Jurkat, Clone E6-1 (cell line): ENCODE measurements around the gene CADM2.
"Not testable (repeated sequence)": the region's sequence is repeated elsewhere in the genome, so short reads cannot be mapped to it uniquely, and the experiment has no call there.

Source experiments
- DNase-seq: peaks from one replicate; pipeline ENCODE4 v3.0.0-alpha.2; 2011; ENCODE audit warnings: low read depth, low spot score
- H3K4me3 ChIP-seq: 2 replicates; pipeline ENCODE4 v1.5.1; 2011; ENCODE audit warnings: mild to moderate bottlenecking, low read length, control low read depth, moderate library complexity

The CADM2 gene

DNA sequence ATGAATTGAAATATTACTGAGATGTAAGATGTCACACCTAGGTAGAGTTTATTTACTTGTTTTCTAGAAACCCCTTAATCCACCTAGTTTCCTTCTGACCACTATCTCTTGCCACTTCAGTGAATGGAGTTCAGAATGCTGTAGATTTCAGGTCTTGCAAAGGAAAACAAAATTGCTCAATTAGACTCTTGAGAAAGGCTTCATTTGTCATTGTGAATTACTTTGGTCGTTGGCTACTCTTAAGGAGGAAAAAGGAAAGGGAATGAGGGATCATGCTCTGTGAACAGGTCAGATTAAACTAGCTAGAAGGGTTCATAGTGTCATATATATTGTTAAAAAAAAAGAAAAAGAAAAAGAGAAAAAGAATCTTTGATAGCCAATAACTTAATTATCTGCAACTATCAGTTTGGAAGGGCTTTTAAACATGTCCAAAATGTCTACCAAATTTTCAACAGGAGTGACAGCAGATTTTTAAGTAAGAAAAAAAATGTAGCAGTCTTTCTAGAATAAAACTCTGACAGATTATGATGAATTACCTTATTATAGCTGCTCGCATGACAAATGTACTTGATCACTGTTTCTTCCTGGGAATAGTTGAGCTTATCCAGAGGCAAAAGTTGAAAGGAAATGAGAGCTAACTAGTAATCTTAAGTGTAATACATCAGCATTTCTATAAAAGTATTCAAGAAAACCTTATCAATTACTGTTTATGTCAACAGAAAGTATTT, 543.5 kb downstream of the CADM2 start:
- no peak overlapping the region for H3K4me3 ChIP-seq
- no peak for DNase-seq

DNA sequence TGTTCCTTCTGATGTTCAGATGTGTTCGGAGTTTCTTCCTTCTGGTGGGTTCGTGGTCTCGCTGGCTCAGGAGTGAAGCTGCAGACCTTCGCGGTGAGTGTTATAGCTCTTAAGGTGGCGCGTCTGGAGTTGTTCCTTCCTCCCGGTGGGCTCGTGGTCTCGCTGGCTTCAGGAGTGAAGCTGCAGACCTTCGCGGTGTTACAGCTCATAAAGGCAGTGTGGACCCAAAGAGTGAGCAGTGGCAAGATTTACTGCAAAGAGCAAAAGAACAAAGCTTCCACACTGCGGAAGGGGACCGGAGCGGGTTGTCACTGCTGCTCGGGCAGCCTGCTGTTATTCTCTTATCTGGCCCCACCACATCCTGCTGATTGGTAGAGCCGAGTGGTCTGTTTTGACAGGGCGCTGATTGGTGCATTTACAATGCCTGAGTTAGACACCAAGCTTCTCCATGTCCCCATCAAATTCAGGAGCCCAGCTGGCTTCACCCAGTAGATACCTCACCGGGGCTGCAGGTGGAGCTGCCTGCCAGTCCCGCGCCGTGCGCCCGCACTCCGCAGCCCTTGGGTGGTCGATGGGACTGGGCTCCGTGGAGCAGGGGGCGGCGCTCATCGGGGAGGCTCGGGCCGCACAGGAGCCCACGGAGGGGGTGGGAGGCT, 545.5 kb downstream of the CADM2 start:
- peak overlapping the region; percentile 45 for H3K4me3 ChIP-seq
- DNase-seq = peak; percentile 70

DNA sequence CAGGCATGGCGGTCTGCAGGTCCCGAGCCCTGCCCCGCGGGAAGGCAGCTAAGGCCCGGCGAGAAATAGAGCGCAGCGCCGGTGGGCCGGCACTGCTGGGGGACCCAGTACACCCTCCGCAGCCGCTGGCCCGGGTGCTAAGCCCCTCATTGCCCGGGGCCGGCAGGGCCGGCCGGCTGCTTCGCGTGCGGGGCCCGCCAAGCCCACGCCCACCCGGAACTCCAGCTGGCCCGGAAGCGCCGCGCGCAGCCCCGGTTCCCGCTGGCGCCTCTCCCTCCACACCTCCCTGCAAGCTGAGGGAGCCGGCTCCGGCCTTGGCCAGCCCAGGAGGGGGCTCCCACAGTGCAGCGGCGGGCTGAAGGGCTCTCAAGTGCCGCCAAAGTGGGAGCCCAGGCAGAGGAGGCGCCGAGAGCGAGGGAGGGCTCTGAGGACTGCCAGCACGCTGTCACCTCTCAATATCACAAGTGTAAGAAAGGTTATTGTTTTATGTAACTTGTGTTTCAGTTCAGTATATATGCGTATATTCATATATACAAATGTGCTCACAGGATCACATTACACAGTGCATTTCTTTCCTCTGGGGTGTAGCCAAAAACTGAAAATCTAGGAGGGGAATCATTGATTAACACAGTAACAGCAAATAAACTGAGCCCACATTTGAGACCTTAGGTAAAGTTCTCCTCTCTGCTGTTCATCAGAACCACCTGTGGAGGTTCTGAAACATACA, 546.2 kb downstream of the CADM2 start:
- not testable (repeated sequence) for DNase-seq
- peak overlapping the region; percentile 55 for H3K4me3 ChIP-seq

DNA sequence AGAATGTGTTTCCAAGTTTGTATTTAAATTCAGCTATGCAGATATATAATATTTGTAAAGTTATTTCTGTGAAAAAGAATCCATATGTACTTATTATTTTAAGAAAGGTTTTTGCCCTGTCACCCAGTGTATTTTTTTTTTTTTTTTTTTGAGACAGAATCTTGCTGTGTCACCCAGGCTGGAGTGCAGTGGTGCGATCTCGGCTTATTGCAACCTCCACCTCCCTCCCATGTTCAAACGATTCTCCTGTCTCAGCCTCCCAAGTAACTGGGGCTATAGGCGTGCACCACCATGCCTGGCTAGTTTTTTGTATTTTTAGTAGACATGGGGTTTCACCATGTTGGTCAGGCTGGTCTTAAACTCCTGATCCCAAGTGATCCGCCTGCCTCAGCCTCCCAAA, 548.3 kb downstream of the CADM2 start:
- not testable (repeated sequence) for H3K4me3 ChIP-seq, DNase-seq

DNA sequence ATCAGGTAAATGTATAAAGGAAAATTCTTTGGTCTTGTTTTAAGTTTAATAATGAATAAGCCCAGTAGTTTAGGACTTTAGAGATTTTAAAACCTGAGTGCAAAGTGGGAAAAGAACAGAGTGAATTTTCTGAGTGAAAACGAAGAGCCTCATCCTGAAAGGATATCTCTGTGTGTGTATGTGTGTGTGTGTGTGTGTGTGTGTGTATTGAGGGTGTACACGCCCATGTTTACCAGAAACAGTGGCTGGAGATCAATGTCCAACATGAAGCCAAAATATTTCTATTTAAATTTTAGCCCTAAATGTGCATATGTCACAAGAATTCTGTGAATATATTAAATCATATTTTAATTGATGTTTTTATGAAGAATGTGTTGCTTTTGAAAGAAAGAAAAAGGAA, 549.9 kb downstream of the CADM2 start:
- no peak for DNase-seq
- H3K4me3 ChIP-seq = no peak overlapping the region

DNA sequence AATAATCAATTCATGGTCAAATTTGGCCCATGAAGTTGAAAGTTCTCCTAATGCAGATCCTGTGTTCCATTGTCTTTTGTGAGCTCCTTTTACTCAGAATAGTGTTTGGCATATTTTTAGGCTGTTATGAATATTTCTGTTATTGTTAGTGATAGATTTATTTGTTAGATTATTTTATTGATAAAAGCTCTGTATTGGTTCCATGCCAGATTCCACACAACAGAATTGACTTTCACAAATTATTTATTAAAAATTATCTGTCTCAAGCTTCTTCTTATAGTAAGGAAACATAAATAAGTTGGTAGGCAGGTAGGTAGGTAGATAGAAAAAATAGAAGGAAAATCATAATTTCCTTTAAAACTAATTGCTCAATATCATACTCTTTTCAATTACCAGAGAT, 557.4 kb downstream of the CADM2 start:
- H3K4me3 ChIP-seq = no peak overlapping the region
- DNase-seq = no peak

DNA sequence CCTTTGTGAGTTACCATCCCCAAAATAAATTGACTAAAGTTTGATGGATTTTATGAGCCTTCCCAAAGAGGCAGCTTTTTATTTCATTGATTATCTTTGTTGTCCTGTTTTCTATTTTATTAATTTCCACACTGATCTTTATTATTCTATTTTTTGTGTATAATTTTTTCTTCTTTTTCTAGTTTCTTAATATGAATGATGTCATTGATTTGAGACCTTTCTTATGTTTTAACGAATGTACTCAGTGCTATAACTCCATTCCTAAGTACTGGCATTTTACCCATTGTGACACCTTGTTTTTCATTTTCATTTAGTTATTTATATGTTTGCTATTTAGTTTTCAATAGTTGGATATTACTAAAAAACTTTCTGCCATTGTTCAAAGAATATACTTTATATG, 565.3 kb downstream of the CADM2 start:
- DNase-seq = no peak
- no peak overlapping the region for H3K4me3 ChIP-seq

DNA sequence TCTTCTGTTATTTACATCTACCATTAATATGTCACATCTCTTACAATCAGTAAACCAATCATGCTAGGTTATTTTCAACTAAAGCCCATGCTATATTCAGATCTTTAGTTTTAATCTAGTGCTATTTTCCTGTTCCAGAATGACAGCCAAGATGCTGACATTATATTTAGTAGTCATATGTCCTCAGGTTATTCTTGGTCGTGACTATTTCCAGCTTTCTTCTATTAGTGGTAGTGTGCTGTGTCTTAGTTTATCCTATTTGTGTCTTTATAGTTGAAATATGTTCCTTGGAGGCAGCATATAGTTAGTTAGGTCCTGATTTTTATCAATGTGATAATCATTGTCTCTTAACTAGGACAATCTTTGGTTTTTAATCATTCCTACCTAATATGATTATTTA, 566.5 kb downstream of the CADM2 start:
- no peak for DNase-seq
- H3K4me3 ChIP-seq = no peak overlapping the region

DNA sequence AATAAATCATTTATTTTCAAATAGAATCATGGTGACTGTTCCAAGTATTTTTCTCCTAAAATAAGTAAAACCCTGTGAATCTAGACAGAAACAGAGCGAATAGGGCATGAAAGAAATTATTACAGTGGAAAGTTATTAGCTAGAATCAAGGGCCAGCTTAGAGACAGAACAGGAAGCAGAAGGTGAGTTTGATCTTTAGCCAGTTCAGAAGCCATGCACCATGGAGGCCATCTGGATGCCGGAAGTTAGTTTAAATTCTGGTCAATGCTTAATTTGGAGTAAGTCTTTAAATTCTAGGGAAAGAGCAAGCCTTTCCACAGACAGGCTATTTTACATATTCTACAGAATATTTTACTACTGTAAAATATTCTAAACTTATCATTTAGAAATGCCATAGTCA, 574.8 kb downstream of the CADM2 start:
- H3K4me3 ChIP-seq = no peak overlapping the region
- no peak for DNase-seq

DNA sequence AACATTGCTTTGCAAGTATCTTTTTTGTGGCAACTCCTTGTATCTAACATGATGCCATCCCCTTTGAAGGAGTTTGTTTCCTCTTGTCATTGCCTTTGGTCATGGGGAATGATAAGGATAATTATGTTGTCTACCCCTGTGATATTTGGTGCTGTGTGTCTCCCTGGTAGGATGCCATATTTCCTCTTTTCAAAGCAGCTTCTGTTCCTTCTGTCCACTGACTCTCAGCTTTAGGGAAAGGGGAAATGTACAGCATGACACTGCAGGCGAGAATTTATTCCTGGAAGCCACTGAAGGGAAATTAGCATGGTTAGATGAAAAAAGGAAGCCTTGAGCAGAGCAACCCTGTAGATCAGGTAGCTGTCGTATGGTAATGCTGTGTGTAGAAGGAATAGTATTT, 576.7 kb downstream of the CADM2 start:
- DNase-seq = no peak
- no peak overlapping the region for H3K4me3 ChIP-seq

DNA sequence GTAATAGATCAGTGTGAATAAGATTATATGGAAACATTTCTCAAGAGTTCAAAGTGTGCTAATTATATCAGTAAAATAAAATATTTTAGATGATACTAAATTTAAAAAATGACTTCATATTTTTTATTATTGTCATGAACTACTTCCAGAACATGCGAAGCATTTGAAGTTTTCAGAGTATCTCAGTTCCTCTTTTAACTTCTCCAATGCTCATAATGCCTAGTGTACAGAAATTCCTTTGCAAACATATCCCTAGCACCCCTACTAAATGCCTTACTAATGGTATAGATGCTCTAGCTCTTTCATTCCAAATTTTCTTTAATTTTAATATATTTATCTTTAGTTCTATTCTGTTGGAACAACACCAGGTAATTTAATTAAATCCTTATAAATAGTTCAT, 580.4 kb downstream of the CADM2 start:
- no peak overlapping the region for H3K4me3 ChIP-seq
- DNase-seq = no peak

DNA sequence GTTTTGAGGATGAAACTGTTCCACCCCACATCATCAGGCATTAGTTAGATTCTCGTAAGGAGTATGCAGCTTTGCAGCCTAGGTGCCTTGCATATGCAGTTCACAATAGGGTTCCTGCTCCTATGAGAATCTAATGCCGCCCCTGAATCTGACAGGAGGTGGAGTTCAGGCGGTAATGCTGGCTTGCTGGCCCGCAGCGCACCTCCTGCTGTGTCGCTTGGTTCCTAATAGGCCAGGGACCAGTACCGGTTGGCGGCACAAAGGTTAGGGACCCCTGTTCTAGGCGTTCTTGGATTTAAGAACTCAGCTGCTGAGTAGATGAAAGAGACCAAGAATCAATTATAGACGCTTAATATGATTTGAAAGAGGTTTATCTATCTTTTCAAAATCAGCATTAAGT, 595.4 kb downstream of the CADM2 start:
- DNase-seq = no peak
- H3K4me3 ChIP-seq = no peak overlapping the region

DNA sequence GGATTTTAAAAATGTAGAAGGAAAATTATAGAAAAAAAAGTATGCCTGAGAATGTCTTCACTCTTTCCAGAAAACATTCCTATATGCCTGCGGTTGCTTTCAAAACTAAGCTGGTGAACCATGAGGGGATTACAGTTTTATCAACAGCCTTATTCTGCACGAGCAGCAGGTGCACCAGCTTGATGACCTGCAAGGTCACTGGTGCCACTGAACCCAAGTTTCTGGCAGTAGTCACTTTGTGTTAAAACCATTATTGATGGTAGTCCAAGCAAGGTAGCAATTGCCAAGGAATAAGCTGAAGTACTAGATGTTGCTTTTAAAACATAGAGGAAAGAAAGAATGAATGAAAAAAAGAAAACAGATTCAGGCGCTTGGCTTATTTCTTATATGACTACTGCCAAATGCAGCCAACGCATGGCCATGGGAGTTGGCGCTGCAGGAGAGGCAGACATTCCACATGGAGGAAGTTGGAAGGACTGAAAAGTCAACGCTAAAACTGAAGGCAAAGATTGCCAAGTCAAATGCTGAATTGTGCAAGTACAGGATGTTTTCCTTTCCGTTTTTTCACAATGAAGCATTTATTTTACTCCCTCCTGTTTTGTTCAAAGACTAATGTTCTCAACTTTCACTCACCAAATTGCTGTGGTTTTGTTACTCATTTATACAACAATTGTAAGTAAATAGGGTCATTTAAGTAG, 601.4 kb downstream of the CADM2 start:
- no peak for DNase-seq
- no peak overlapping the region for H3K4me3 ChIP-seq

DNA sequence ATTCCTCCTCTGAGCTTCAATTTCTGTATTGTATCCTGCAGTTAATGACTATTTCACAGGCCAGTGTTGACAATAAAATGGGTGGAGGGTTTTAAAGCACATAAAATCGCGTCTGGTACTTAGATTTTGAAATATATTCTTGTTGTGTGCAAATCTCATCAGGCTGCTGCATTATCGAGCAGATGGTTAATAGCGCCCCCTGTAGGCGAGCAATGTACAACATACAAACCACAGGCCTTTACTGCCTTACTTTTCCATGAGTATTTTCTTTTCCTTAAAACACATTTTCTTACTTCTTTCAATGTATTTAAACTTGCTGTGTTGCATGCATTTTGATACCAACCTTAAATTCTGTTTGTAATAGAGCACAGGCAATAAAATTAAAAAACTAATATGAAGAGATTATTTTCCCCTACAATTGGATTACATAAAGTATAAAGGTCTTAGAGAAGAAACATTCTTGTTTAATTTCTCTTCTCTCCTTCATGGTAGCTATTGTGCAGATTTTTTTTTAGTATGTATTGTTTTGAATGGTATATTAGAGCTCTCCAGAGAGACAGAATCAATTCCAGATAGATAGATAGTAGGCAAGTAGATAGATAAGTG, 608.4 kb downstream of the CADM2 start:
- H3K4me3 ChIP-seq = no peak overlapping the region
- peak; percentile 51 for DNase-seq

DNA sequence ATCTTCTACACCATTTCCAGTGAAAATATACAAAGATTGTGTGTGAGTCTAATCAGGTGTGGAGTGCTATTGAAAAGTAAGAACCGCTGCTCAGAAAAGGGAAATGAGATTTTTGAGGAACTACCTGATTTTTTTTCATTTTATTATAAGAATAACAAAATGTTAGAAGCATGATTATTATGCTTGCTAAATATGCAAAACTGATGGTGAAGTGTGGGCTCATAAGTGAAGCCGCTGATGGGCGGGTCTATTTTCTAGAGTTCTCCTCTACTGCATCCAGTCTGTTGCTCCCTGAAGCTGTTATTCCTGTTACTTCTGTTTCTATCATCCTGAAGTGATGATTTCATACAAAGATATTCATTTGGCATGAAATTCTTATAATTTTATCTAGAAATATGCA, 612.0 kb downstream of the CADM2 start:
- H3K4me3 ChIP-seq = no peak overlapping the region
- no peak for DNase-seq

DNA sequence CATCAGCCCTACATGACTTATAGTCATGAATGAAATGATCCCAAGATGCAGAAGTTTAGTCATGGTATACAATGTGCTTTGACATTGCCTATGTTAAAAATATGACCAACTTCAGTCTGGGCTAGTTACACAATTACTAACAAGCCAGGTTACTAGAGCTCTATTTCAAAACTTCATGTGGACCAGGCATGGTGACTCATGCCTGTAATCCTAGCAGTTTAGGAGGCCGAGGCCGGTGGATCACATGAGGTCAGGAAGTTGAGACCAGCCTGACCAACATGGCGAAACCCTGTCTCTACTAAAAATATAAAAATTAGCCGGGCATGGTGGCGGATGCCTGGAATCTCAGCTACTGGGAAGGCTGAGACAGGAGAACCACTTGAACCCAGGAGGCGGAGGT, 613.0 kb downstream of the CADM2 start:
- no peak overlapping the region for H3K4me3 ChIP-seq
- no peak for DNase-seq

DNA sequence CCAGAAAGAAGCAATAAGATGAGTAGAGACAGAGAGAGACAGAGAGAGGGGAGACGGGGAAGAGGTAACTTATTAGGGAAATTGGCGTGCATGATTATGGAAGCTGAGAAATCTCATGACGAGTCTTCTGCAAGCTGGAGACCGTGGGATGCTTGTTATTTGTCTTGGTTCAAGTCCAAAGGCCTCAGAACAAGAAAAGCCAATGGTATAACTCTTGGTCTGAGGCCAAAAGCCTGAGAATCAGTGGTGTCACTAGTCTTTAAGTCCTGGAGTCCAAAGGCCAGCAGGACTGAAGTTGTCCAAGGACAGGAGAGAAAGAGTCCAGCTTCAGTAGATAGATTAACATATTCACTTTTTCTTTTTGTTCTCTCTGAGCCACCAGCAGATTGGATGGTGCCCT, 613.6 kb downstream of the CADM2 start:
- no peak overlapping the region for H3K4me3 ChIP-seq
- DNase-seq = no peak

DNA sequence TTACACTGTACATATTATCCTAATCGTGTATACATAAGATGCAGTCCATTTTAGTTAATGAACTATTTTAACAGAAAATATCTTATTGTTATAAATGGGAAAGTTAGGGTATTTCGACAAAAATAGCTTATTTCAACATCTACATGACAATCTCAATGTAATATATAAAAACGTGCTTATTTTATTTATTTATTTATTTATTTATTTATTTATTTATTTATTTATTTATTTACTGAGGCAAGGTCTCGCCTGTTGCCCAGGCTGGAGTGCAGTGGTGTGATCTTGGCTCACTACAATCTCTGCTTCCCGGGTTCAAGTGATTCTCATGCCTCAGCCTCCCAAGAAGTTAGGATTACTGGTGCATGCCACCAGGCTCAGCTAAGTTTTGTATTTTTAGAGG, 614.2 kb downstream of the CADM2 start:
- DNase-seq = no peak
- no peak overlapping the region for H3K4me3 ChIP-seq

DNA sequence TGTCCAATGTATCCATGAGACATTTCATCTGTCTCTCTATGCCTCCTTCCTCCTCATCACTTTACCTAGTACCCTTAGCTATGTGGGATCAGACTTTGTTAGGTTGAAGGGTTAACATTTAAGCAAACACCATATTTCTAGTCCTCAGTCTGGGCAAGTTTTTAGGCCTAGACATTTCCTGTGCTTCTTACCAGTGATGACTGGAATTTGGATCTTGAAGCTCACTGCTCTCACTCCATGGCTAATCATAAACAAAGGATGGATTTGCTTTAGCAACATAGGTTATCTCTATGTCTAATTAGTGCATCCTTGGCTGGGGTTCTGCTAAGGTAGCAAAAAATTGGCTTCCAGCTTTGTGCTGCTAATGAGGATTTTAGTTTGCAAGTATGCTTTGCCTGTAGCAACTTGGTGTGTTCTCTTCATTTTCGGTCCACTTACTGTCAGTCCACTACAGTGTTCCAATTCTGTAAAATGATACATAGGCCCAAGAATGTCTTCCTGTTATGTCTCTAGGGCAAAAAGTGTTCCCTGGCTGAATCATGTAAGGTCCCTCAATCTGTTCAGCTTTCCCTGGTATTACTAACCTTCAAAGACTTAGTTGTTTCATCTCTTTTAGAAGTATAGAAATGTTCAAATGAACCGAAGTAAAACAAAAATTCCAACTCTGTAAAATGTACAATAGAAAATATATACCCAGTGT, 615.4 kb downstream of the CADM2 start:
- DNase-seq = no peak

More for the DNA sequence above, 615.4 kb downstream of the CADM2 start:
- no peak overlapping the region for H3K4me3 ChIP-seq
